GM23338 (cell line): Measurements from ENCODE around the gene GALNT14. TPM values are rescaled to one million over a fixed set of nuclear protein-coding genes. Genes with fewer than 3 reads are reported as not detected.

ENCODE experiments used
- ATAC-seq: fragments of 200-7000 bp; cut with Tn5 transposase; 3 replicates; pipeline ENCODE4 v1.9.1; 2020
- DNase-seq: peaks from one replicate; pipeline ENCODE4 v3.0.0-alpha.2; 2015; ENCODE audit warnings: low spot score
- H2AFZ ChIP-seq: fragments of 200-600 bp; sonication (generic); 2 replicates; pipeline ENCODE4 v1.8.0; 2016; ENCODE audit warnings: antibody characterized with exemption, mild to moderate bottlenecking, moderate library complexity
- H3F3A ChIP-seq: fragments of 200-600 bp; sonication (generic); replicated peaks from 2 replicates; pipeline ENCODE4 v1.8.0; 2017; ENCODE audit warnings: antibody characterized with exemption, mixed run types, low read depth
- H3K27ac ChIP-seq: fragments of 200-600 bp; sonication (generic); 2 replicates; pipeline ENCODE4 v1.6.1; 2016; ENCODE audit warnings: low read depth
- H3K27me3 ChIP-seq: fragments of 200-600 bp; sonication (generic); 2 replicates; pipeline ENCODE4 v1.8.0; 2016; ENCODE audit warnings: mild to moderate bottlenecking, mixed run types, moderate library complexity; ENCODE audit not compliant: insufficient read depth
- H3K36me3 ChIP-seq: fragments of 200-600 bp; sonication (generic); 2 replicates; pipeline ENCODE4 v1.8.0; 2016; ENCODE audit warnings: mild to moderate bottlenecking; ENCODE audit not compliant: insufficient read depth
- H3K4me1 ChIP-seq: fragments of 200-600 bp; sonication (generic); 2 replicates; pipeline ENCODE4 v1.8.0; 2016; ENCODE audit warnings: mild to moderate bottlenecking, moderate library complexity; ENCODE audit not compliant: insufficient read depth
- H3K4me2 ChIP-seq: fragments of 200-600 bp; sonication (generic); 2 replicates; pipeline ENCODE4 v1.7.1; 2017; ENCODE audit warnings: mixed run types
- H3K4me3 ChIP-seq: fragments of 200-600 bp; sonication (generic); 2 replicates; pipeline ENCODE4 v1.6.1; 2016; ENCODE audit warnings: mixed run types
- H3K79me2 ChIP-seq: fragments of 200-600 bp; sonication (generic); replicated peaks from 2 replicates; pipeline ENCODE4 v1.8.0; 2017; ENCODE audit warnings: mild to moderate bottlenecking; ENCODE audit not compliant: insufficient read depth
- H3K9me2 ChIP-seq: fragments of 200-600 bp; sonication (generic); 2 replicates; pipeline ENCODE4 v1.8.0; 2017; ENCODE audit not compliant: insufficient read depth
- H4K20me1 ChIP-seq: fragments of 200-600 bp; sonication (generic); replicated peaks from 2 replicates; pipeline ENCODE4 v1.8.0; 2017; ENCODE audit warnings: mild to moderate bottlenecking; ENCODE audit not compliant: insufficient read depth
- H3K27ac Mint-ChIP-seq: 2 replicates; pipeline ENCODE4 v1.8.0; 2020; ENCODE audit warnings: inconsistent platforms, mild to moderate bottlenecking, moderate library complexity, mixed read lengths
- H3K27me3 Mint-ChIP-seq: 3 replicates; pipeline ENCODE4 v1.8.0; 2022; ENCODE audit warnings: low read depth, mild to moderate bottlenecking, moderate library complexity, mixed read lengths, inconsistent platforms; ENCODE audit not compliant: insufficient read depth, poor library complexity
- H3K36me3 Mint-ChIP-seq: 3 replicates; pipeline ENCODE4 v1.8.0; 2021; ENCODE audit warnings: low read depth, mild to moderate bottlenecking, inconsistent platforms, moderate library complexity, mixed read lengths
- H3K4me1 Mint-ChIP-seq: 3 replicates; pipeline ENCODE4 v1.8.0; 2020; ENCODE audit warnings: mild to moderate bottlenecking, inconsistent platforms, mixed read lengths
- H3K4me3 Mint-ChIP-seq: 3 replicates; pipeline ENCODE4 v1.8.0; 2021; ENCODE audit warnings: moderate library complexity, mild to moderate bottlenecking, inconsistent platforms, mixed read lengths
- H3K9me3 Mint-ChIP-seq: 3 replicates; pipeline ENCODE4 v1.8.0; 2020; ENCODE audit warnings: moderate library complexity, mild to moderate bottlenecking, inconsistent platforms, mixed read lengths
- CREB1 ChIP-seq: fragments of 250-450 bp; sonication (Bioruptor Pico); IDR thresholded peaks from 2 replicates; pipeline ENCODE4 v1.5.0; 2020; ENCODE audit warnings: low read depth, mild to moderate bottlenecking, moderate library complexity
- CTCF ChIP-seq, 2 experiments: fragments of 200-600 bp in 1 of 2; sonication (generic) in 1 of 2; conservative IDR thresholded peaks; 2 replicates each; pipeline versions ENCODE4 v1.5.1 to v1.6.1; 2016 to 2017; ENCODE audit warnings: antibody characterized with exemption in 2 of 2, low read depth in 2 of 2, mild to moderate bottlenecking in 2 of 2, moderate library complexity in 1 of 2
- EZH2 ChIP-seq: fragments of 200-600 bp; sonication (generic); IDR thresholded peaks from one replicate; pipeline ENCODE4 v1.8.0; 2017; ENCODE audit warnings: antibody characterized with exemption, mild to moderate bottlenecking, low read depth; ENCODE audit not compliant: unreplicated experiment
- EZH2phosphoT487 ChIP-seq: fragments of 200-600 bp; sonication (generic); IDR thresholded peaks from one replicate; pipeline ENCODE4 v1.8.1; 2018; ENCODE audit warnings: antibody characterized with exemption; ENCODE audit not compliant: unreplicated experiment
- JUNB ChIP-seq: IDR thresholded peaks from one replicate; pipeline ENCODE4 v1.6.1; 2016; ENCODE audit warnings: antibody characterized with exemption; ENCODE audit not compliant: unreplicated experiment
- NANOG ChIP-seq: IDR thresholded peaks from 2 replicates; pipeline ENCODE4 v1.6.1; 2016; ENCODE audit warnings: antibody characterized with exemption, borderline replicate concordance
- POLR2AphosphoS5 ChIP-seq: IDR thresholded peaks from 2 replicates; pipeline ENCODE4 v1.6.1; 2016; ENCODE audit warnings: antibody characterized with exemption, low read depth
- REST ChIP-seq: IDR thresholded peaks from one replicate; pipeline ENCODE4 v1.6.1; 2018; ENCODE audit warnings: antibody characterized with exemption; ENCODE audit not compliant: unreplicated experiment
- STAT1 ChIP-seq: IDR thresholded peaks from one replicate; pipeline ENCODE4 v1.6.1; 2016; ENCODE audit warnings: antibody characterized with exemption; ENCODE audit not compliant: unreplicated experiment
- ZNF114 ChIP-seq: fragments of 250-450 bp; sonication (Bioruptor Pico); IDR thresholded peaks from 2 replicates; pipeline ENCODE4 v1.5.0; 2020; ENCODE audit warnings: mild to moderate bottlenecking, moderate library complexity
- ZNF331 ChIP-seq: fragments of 250-450 bp; sonication (Bioruptor Pico); IDR thresholded peaks from 2 replicates; pipeline ENCODE4 v1.5.0; 2020; ENCODE audit warnings: low read depth, mild to moderate bottlenecking, moderate library complexity
- ZNF462 ChIP-seq: fragments of 250-450 bp; sonication (Bioruptor Pico); IDR thresholded peaks from 2 replicates; pipeline ENCODE4 v1.5.0; 2020; ENCODE audit warnings: mild to moderate bottlenecking, moderate library complexity
- polyA plus RNA-seq: library from polyadenylated mRNA; unstranded; fragments of >200 nt; fragmentation: Nextera tagmentation; extraction: Ambion mirVana; gene quantifications from 2 replicates; pipeline ENCODE4 v1.2.1, GENCODE V29; 2016
- total RNA-seq: library from RNA; depleted of rRNA; stranded (reverse); fragments of >200 nt; shearing (Covaris generic); gene quantifications from 2 replicates; pipeline ENCODE4 v1.2.3, GENCODE V29; 2014
- TF ChIP-seq, protein P1 (sequence below): IDR thresholded peaks from 2 replicates; pipeline ENCODE4 v1.6.1; 2016; ENCODE audit warnings: antibody characterized with exemption

GALNT14 gene
- total and polyA plus RNA-seq, 2 experiments from 2014 or later: 5.4 to 7.7 TPM

GRCh38 chr2:30974092-30974491, 164.1 kb downstream of the GALNT14 start:
- no peak for ATAC-seq
- no peak overlapping the region for H3K27ac ChIP-seq

More at GRCh38 chr2:30974092-30974491, 164.1 kb downstream of the GALNT14 start:
- no peaks in the 10 kb centered on the region; the same call in 2 of the 3 replicates for H3K36me3 Mint-ChIP-seq
- H3K4me3 Mint-ChIP-seq: no peak overlapping the region
- Histone ChIP-seq H4K20me1 (no peaks in the 10 kb centered on the region), H3K36me3 (no peaks in the 10 kb centered on the region), H3K9me2 (no peaks in the 10 kb centered on the region), H3F3A (no peaks in the 10 kb centered on the region), H3K4me1 (no peaks in the 10 kb centered on the region), H3K4me3 (no peak overlapping the region), H3K79me2 (no peaks in the 10 kb centered on the region), H2AFZ (no peak overlapping the region), H3K27me3 (no peaks in the 10 kb centered on the region), H3K4me2 (no peak overlapping the region)
- H3K27me3 Mint-ChIP-seq: peaks cover 4% of the 10 kb centered on the region
- H3K27ac Mint-ChIP-seq: no peak overlapping the region
- no peak for TF ChIP-seq NANOG
- no peak for TF ChIP-seq POLR2AphosphoS5
- TF ChIP-seq, protein P1, sequence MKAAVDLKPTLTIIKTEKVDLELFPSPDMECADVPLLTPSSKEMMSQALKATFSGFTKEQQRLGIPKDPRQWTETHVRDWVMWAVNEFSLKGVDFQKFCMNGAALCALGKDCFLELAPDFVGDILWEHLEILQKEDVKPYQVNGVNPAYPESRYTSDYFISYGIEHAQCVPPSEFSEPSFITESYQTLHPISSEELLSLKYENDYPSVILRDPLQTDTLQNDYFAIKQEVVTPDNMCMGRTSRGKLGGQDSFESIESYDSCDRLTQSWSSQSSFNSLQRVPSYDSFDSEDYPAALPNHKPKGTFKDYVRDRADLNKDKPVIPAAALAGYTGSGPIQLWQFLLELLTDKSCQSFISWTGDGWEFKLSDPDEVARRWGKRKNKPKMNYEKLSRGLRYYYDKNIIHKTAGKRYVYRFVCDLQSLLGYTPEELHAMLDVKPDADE: no peak
- TF ChIP-seq EZH2: no peak
- TF ChIP-seq CTCF (conservative IDR thresholded peaks at IDR 0.05; ENCODE audit: low read depth in 2 of 2): no peak
- TF ChIP-seq STAT1: no peak
- no peak for TF ChIP-seq ZNF331 (CRISPR knock-in tag)
- no peak for TF ChIP-seq CREB1 (CRISPR knock-in tag)
- TF ChIP-seq ZNF114 (CRISPR knock-in tag): no peak
- no peak for TF ChIP-seq JUNB
- no peak for TF ChIP-seq REST
- no peak for TF ChIP-seq ZNF462 (CRISPR knock-in tag)
- no peak for TF ChIP-seq EZH2phosphoT487
- no peak for DNase-seq
- no peaks in the 10 kb centered on the region for H3K9me3 Mint-ChIP-seq
- H3K4me1 Mint-ChIP-seq: peaks cover 10% of the 10 kb centered on the region
